Measurements from ENCODE around the gene OSTF1.

The OSTF1 gene

GRCh38 chr9:75069171-75069570, 19.1 kb upstream of the OSTF1 start:
- DNase-seq (ENCODE audit: extremely low read depth, low read depth) = no peak
- TF ChIP-seq, protein P1, sequence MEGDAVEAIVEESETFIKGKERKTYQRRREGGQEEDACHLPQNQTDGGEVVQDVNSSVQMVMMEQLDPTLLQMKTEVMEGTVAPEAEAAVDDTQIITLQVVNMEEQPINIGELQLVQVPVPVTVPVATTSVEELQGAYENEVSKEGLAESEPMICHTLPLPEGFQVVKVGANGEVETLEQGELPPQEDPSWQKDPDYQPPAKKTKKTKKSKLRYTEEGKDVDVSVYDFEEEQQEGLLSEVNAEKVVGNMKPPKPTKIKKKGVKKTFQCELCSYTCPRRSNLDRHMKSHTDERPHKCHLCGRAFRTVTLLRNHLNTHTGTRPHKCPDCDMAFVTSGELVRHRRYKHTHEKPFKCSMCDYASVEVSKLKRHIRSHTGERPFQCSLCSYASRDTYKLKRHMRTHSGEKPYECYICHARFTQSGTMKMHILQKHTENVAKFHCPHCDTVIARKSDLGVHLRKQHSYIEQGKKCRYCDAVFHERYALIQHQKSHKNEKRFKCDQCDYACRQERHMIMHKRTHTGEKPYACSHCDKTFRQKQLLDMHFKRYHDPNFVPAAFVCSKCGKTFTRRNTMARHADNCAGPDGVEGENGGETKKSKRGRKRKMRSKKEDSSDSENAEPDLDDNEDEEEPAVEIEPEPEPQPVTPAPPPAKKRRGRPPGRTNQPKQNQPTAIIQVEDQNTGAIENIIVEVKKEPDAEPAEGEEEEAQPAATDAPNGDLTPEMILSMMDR (IDR thresholded peaks at IDR 0.05; ENCODE audit: low read depth, low read length) = no peak

DNA sequence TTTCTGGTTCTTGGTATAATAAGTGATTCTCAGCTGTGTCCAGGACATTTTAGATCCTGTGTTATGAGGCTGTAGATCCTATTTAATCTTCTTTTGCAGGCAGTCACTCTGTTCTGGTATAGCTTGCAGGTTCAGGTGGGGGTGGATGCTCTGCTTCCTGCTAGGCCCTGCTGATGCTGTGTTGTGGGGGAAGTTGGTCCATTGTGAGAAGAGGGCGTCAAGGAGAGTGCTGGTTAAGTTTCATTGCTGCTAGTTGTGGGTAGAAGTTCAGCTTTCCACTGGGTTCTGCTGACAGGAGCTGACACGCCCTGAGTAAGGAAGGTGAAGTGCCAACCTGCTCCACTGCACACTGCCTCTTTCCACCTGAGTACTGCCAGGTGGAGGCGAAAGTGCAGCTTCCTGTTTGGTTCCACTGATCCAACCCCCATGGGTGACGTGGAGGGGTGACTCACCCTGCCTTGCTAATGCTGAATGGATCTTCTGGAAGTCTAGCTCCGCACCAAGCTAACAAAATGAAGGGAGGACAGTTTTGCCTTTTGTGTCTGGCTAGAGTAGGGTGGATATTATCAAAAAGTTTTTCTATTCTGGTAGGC, 16.7 kb upstream of the OSTF1 start:
- DNase-seq (ENCODE audit: extremely low read depth, low read depth) = no peak
- TF ChIP-seq, protein P1 (IDR thresholded peaks at IDR 0.05; ENCODE audit: low read depth, low read length) = no peak

DNA sequence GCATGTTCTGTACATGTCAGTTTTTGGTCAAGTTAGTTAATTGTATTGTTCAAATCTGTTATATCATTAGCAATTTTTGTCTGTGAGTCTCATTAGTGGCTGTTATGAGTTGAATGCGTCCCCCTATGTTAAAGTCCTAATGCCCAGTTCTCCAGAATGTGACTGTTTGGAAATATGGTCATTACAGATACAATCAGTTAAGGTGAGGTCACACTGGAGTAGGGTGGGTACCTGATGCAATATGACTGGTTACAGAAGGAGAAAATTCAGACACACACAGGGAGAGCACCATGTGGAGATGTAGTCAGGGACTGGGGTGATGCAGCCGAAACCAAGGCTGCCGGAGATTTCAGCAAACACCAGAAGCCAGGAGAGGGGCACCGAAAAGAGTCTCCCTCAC, 15.4 kb upstream of the OSTF1 start:
- TF ChIP-seq, protein P1 (IDR thresholded peaks at IDR 0.05; ENCODE audit: low read depth, low read length) = no peak
- no peak for DNase-seq (ENCODE audit: extremely low read depth, low read depth)

GRCh38 chr9:75081632-75082031, 6.7 kb upstream of the OSTF1 start:
- TF ChIP-seq, protein P1 (IDR thresholded peaks at IDR 0.05; ENCODE audit: low read depth, low read length) = no peak
- DNase-seq (ENCODE audit: extremely low read depth, low read depth) = no peak

GRCh38 chr9:75083188-75083970, 4.9 kb upstream of the OSTF1 start:
- TF ChIP-seq, protein P1 (IDR thresholded peaks at IDR 0.05; ENCODE audit: low read depth, low read length) = no peak
- DNase-seq (ENCODE audit: extremely low read depth, low read depth) = no peak

DNA sequence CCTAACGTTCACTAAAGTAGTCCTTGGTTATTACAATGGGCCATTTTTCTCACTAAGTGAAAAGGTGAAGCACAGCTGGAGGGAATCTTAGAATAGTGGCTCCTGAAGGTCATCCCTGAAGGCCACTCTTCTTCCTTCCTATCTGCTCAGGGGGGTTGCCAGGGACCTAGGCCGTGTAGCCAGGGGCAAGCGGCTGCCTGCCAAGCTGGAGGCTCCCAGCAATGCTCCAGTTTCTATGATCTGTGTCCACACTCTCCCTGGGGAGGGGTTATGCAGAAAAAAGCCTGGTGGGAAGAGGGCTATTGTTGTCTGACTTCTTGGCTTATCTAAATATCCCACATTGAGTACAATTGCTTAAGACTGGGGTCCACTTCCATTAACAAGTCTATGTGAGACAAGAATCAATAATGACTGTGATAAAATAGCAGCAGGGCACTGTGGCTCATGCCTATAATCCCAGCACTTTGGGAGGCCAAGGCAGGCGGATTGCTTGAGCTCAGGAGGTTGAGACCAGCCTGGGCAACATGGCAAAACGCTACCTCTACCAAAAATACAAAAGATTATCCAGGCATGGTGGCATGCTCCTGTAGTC, 4.1 kb upstream of the OSTF1 start:
- TF ChIP-seq, protein P1 (IDR thresholded peaks at IDR 0.05; ENCODE audit: low read depth, low read length) = no peak
- no peak for DNase-seq (ENCODE audit: extremely low read depth, low read depth)

DNA sequence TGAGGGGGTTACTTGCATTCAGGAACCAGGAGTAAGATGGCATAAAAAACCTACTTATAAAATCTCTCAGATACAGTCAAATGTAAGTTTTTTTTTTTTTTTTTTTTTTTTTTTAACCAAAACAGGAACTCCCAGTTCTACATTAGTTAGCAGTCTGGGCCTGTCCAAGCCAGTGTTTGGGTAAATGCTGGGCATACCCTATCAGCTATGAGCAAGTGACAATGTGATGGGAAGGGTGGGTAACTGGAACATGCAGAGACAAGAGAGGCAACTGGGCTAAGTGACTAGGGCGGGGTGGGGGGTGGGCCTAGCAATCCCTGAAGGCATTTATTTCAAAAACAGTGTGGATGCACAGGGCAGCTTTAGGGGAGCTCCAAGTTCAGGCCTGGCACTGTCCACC, 2.7 kb upstream of the OSTF1 start:
- DNase-seq (ENCODE audit: extremely low read depth, low read depth) = no peak
- TF ChIP-seq, protein P1 (IDR thresholded peaks at IDR 0.05; ENCODE audit: low read depth, low read length) = no peak

All from AG09319 (cell line).